Peyer's patch (tissue), 4 donors: ENCODE data around the gene SERPINE2.

Experiments used
- CTCF ChIP-seq, 6 experiments: fragments of 450-650 bp in 4 of 6; fragments of 200-600 bp in 2 of 6; sonication (generic) in 1 of 6; IDR thresholded peaks; one replicate each; pipeline ENCODE4 v1.5.1; 2017 to 2019; ENCODE audit warnings: antibody characterized with exemption in 6 of 6, mild to moderate bottlenecking in 3 of 6, moderate library complexity in 1 of 6
- POLR2A ChIP-seq, 2 donors: fragments of 450-650 bp; IDR thresholded peaks; one replicate each; pipeline ENCODE4 v1.5.1; 2017; ENCODE audit warnings: antibody characterized with exemption in 2 of 2, mild to moderate bottlenecking in 2 of 2, moderate library complexity in 2 of 2

GRCh38 chr2:224022486-224022885 lies 16.6 kb downstream of the SERPINE2 start:
- TF ChIP-seq CTCF (IDR thresholded peaks at IDR 0.05) (no peak), POLR2A (IDR thresholded peaks at IDR 0.05) (no peak)
